Measurements from ENCODE around the gene NSUN3.

DNA sequence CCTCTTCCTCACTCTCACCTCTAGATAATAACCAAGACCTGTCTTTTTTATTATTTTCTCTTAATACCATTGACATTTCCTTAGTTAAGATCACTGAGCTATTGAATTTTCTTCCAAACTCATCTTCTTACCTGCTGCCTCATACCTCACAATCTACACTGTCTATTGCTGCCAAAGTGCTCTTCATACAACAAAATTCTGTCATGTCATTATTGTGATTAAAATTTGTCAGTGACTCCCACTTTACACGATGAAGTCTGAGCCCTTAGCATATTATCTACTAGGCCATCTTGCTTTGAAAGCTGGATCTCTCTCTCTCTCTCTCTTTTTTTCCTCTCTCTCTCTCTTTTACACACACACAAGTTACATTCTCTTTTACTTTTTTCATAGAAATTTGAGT lies 73.3 kb downstream of the NSUN3 start:
- TF ChIP-seq CTCF (IDR thresholded peaks at IDR 0.05) (no peak), EZH2 (IDR thresholded peaks at IDR 0.05; ENCODE audit: borderline replicate concordance, insufficient read depth, low read depth, low read length, poor library complexity, severe bottlenecking) (no peak)
